ENCODE results near the gene SLC38A1.
"Not testable (repeated sequence)": the region's sequence is repeated elsewhere in the genome, so short reads cannot be mapped to it uniquely, and the experiment has no call there.

The SLC38A1 gene

DNA sequence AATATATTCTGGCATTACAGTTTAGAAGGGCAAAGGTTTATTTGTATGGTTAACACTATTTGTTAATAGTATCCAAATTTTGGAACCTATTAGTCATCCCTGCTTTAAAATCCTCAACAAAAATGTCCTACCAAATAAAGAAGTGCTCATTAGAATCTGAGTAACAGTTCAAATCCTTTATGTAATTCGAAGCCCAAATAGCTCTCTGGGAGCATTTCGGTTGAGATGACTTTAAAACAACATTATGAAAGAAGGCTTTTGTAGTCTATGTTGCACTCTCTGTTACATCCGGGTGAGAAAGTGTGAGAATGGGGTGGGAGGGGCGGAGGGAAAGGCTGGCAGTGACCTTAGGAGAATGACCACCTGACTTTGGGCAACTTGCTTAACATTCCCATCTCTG lies 59.7 kb downstream of the SLC38A1 start:
- DNase-seq (ENCODE audit: low read depth in 2 of 2, low spot score in 1 of 2): no peak

- DNase-seq (ENCODE audit: low read depth in 2 of 2, low spot score in 1 of 2): no peak
Measured at GRCh38 chr12:46208370-46208769, 60.5 kb downstream of the SLC38A1 start.

GRCh38 chr12:46207644-46208043 lies 61.2 kb downstream of the SLC38A1 start:
- no peak for DNase-seq (ENCODE audit: low read depth in 2 of 2, low spot score in 1 of 2)

GRCh38 chr12:46206471-46206870 lies 62.4 kb downstream of the SLC38A1 start:
- DNase-seq (ENCODE audit: low read depth in 2 of 2, low spot score in 1 of 2): no peak

DNA sequence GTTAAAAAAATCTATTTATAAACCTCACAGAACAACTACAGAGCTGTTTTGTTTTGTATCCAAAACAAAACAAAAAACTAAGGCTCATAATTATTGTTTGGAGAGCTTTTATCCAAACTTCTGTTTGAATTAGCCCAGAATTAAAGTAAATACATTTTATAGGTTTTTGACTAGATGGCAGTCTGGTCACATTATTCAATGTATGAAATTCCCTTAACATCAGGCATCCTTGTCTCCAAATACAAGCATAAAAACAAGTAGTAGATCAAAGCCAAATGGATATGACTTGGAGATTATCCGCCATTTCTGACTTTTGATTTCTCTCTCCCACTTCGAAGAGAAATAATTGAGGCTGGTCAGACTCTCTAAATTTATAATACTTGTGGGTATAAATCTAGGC lies 63.5 kb downstream of the SLC38A1 start:
- DNase-seq (ENCODE audit: low read depth in 2 of 2, low spot score in 1 of 2): no peak

- no peak for DNase-seq (ENCODE audit: low read depth in 2 of 2, low spot score in 1 of 2)
Measured at GRCh38 chr12:46201284-46201789, 67.5 kb downstream of the SLC38A1 start.

GRCh38 chr12:46200551-46200950 lies 68.3 kb downstream of the SLC38A1 start:
- DNase-seq (ENCODE audit: low read depth in 2 of 2, low spot score in 1 of 2): no peak

DNA sequence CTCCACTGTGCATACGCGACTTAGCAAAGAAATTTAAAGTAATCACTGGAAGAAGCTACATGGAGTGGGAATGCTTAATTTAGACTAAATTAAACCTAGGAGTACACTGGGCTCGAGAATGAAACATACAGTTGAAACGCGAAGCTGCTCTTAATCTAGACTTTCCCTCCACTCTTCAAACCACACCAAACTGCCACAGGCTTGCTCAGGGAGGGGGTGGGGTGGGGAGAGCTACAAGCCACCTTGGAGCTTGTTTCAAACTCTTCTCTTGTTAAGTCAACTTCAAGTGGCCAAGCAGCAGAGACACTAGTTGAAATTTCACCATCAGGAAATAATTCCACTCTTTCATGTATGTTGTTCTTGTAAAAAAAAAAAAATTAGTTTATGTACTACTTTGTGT lies 69.9 kb downstream of the SLC38A1 start:
- no peak for DNase-seq (ENCODE audit: low read depth in 2 of 2, low spot score in 1 of 2)

DNA sequence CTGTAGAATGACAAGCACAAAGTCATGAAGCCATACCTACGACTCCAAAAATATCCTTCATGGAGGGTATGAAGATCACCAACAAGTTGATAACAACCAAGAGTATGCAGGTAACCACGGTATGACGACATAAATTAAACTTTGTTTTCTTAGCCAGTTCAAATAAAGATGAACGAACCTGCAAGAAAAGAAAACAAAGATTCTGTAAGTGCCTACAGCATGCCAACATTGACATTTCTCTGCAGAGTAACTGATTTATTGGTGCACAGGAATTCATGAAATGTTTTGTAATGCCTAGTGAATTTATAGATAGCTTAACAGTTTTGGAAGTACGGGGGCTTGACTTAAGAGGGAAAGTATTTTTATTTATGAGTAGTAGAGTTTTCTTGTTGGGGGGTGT lies 71.0 kb downstream of the SLC38A1 start:
- no peak for DNase-seq (ENCODE audit: low read depth in 2 of 2, low spot score in 1 of 2)

DNA sequence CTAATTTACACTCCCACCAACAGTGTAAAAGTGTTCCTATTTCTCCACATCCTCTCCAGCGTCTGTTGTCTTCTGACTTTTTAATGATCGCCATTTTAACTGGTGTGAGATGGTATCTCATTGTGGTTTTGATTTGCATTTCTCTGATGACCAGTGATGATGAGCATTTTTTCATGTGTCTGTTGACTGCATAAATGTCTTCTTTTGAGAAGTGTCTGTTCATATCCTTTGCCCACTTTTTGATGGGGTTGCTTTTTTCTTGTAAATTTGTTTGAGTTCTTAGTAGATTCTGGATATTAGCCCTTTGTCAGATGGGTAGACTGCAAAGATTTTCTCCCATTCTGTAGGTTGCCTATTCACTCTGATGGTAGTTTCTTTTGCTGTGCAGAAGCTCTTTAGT lies 78.3 kb downstream of the SLC38A1 start:
- DNase-seq (ENCODE audit: low read depth in 2 of 2, low spot score in 1 of 2): not testable (repeated sequence)

DNA sequence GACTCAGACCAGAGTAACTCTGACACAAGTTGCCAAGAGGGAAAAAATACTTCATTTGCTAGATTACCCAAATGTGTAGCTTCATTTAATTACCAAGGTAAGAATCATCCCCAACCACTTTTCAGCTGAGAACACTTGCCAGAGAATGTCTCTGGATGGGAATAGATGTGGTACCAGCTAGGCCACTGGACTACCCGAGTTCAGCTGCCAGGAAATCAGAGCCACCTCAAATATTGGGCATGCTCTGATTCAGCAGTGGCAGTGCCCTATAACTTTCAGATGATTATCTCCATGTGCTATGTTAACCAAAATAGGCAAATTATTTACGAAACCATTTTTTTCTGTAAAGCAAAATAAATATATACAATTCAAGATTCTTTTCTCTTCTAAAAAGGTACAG lies 80.7 kb downstream of the SLC38A1 start:
- DNase-seq (ENCODE audit: low read depth in 2 of 2, low spot score in 1 of 2): no peak

- no peak for DNase-seq (ENCODE audit: low read depth in 2 of 2, low spot score in 1 of 2)
Measured at GRCh38 chr12:46187023-46187422, 81.8 kb downstream of the SLC38A1 start.

- no peak for DNase-seq (ENCODE audit: low read depth in 2 of 2, low spot score in 1 of 2)
Measured at GRCh38 chr12:46186088-46186487, 82.8 kb downstream of the SLC38A1 start.

DNA sequence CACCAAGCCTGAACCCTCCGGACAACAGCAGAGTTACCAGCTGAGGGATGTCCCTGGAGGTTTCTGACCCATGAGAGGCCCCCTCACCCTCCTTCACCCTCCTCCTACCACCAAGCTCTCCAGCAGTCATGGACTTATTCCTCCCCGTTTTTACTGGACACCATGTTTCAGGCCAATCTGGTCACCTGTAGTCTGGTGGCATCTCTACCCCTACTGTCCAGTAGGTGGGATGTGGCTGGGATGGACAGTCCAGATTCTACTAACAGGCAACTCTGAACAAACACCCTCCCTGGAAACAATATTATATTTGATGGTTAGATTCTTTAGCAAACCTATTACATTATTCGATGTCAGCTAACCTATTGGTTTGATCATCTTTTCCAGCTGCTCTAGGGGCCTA lies 83.2 kb downstream of the SLC38A1 start:
- no peak for DNase-seq (ENCODE audit: low read depth in 2 of 2, low spot score in 1 of 2)

GRCh38 chr12:46184798-46185595 lies 83.8 kb downstream of the SLC38A1 start:
- no peak for DNase-seq (ENCODE audit: low read depth in 2 of 2, low spot score in 1 of 2)

DNA sequence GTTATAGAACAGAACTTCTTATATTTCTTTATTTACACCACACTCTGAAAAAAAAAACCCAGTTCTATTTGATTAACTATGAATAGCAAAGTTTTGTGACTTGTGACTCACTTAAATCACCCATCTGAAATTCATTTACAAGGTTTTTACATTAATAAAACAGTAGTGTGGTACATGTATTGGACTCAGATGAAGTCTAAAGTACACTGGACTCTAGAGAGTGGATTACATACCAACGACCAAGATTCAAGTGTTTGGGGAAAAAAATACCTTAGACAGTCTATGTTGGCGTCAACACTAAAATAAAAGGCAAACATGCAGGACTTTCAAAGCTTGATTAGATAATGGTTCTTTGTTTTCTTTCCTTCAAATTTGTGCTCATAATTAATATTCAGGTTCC lies 85.7 kb downstream of the SLC38A1 start:
- DNase-seq (ENCODE audit: low read depth in 2 of 2, low spot score in 1 of 2): no peak

- no peak for DNase-seq (ENCODE audit: low read depth in 2 of 2, low spot score in 1 of 2)
Measured at GRCh38 chr12:46181465-46181864, 87.4 kb downstream of the SLC38A1 start.

DNA sequence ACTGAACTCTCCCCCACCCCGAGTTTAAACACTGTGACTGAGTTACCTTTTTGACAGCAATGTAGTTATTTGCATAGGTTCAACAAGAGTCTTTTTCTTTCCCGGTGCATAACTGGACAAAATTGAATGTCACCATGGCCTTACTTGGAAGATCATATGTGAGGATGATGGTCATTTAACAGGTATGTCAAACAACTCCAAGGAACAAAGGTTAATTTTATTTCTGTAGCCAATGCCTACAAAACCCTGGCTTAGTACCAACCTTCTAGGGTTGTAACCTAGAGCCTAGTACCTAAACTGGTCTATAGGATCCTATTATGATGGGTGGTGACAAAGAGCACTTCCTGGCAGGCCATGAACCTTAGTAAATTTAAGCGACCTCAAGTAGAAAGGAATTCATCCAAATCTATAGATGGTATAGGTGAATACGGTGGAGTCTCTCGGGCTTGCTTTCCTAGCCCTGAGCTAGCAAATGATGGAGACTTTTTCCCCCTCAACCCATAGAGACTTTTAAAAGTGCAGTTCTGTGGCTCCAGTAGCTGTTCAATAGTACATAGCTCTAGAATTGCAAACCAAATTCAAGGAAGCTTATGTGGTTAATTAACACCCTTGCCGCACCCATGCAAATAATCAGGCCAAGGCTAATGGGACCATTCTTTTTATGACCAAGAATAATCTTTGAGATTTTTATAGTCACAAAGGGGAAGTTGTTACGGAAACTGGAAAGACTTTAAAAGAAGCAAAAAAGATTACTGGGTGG lies 89.0 kb downstream of the SLC38A1 start:
- no peak for DNase-seq (ENCODE audit: low read depth in 2 of 2, low spot score in 1 of 2)

DNA sequence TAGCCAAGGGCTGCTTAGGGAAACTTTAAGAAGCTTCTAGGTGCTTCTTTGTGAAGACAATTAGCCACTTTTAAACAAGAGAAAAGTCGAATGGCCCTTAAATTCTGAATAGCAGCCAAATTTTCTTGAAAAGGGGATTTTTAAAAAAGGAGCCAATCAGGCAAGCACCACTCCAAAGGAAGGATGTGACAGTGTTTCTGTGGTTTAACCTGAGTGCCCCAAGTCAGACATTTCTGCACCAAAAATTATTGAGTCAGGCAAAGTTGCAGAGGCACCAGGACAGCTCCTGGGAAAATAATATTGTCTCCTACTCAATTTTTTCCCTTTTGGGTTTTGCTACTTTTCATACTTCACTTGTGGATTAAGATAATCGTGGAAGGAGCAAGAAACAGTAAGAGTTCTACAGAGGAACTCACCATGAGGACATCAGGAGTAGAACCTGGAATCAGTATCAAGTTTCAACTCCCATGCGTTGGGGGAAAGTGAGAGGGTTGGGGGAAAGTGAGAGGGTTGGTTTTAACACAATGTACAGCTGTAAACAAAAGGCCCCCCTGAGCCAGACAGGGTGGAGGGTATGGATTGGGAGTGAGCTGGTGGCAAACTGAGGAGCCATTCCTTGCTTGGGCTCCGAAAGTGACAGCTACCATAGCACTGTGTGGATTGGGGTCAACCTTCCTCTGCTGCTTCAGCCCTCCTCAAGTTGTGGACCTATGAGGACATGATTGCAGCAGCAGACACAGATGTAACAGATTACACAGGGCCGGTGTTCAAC lies 90.8 kb downstream of the SLC38A1 start:
- DNase-seq (ENCODE audit: low read depth in 2 of 2, low spot score in 1 of 2): no peak

DNA sequence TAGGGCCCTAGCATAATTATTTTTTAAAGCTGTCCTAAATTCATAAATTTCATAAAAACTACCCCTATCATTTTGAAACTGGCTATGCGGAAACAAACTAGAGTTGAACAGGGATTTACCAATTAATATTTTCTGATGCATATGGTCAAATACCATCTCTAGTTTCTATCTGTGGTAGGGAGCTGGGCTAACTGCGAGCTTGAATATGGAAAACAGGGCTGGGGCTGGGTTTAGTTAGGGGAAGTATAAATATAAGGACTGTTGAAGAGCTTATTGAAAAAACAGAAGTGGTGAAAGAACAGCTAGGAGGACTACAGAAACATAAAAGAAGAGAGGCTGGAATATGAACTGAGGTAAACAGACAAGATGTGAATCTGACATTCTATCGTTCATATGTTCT lies 91.8 kb downstream of the SLC38A1 start:
- DNase-seq (ENCODE audit: low read depth in 2 of 2, low spot score in 1 of 2): no peak

DNA sequence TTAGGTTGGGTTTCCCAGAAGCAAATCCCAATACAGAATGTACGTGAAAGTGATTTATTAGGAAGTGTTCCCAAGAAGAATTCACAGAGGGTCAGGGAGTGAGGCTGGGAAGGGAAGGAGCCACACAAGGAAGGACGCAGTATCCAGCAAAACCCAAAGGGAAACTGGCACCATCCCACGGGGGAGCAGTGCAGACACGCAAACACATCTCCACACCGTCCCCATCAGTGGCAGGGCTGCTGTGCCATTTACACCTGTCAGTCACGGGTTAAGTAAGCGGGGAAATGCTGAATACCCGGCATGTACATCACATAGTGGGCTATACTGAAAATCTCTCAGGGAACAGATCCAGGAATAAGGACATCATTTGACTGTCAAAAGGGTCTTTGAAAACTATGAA lies 93.9 kb downstream of the SLC38A1 start:
- no peak for DNase-seq (ENCODE audit: low read depth in 2 of 2, low spot score in 1 of 2)

All from stimulated activated CD8-positive, alpha-beta memory T cell treated with anti-CD3 and anti-CD28 coated beads, Interleukin-4, amount 100 ng/mL, for 1 hour (primary cell).